ENCODE results near the gene UBE2S. TPM values are rescaled to one million over a fixed set of nuclear protein-coding genes. Genes with fewer than 3 reads are reported as not detected.
A peak's percentile ranks its signal among the peaks of the same experiment; 100 is the strongest.

The UBE2S gene
- total RNA-seq, 1 donor from 2014 or later = 210 TPM

GRCh38 chr19:55391191-55391670 is 16.4 kb downstream of the UBE2S start:
- Mint-ChIP-seq H3K4me1 (ENCODE audit: low read depth) (peaks cover 17% of the 10 kb centered on the region), H3K27ac (no peak overlapping the region), H3K9me3 (no peaks in the 10 kb centered on the region), H3K4me3 (ENCODE audit: low read depth) (no peak overlapping the region), H3K27me3 (ENCODE audit: low read depth) (no peaks in the 10 kb centered on the region), H3K36me3 (ENCODE audit: low read depth) (peaks cover 51% of the 10 kb centered on the region)
- DNase-seq (ENCODE audit: low spot score) = no peak
- intact Hi-C loops (cut with micrococcal nuclease) = no loop called here

DNA sequence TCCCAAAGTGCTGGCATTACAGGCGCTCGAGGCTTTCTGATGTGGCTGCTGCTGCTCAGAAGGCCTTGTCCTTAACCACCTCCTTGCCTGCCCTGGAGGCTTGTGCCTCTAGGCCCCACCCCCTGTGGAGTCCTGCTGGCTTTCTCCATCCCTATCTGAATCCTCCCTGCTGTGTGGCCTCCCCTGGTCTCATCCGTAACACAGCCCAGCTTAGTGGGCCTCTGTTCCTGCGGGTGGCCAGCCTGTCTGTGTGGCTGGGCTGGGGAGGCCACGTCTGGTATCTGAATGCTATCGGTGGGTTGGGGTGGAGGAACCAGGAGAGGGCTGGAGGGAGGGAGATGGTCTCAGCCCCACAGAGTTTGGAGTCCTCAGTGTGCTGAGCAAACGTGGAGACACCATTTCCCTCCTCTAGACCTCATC is 17.1 kb downstream of the UBE2S start:
- Mint-ChIP-seq H3K27me3 (ENCODE audit: low read depth) (no peaks in the 10 kb centered on the region), H3K4me1 (ENCODE audit: low read depth) (peaks cover 18% of the 10 kb centered on the region), H3K4me3 (ENCODE audit: low read depth) (no peak overlapping the region), H3K9me3 (no peaks in the 10 kb centered on the region), H3K27ac (peak overlapping the region; percentile 7), H3K36me3 (ENCODE audit: low read depth) (peaks cover 57% of the 10 kb centered on the region)
- DNase-seq (ENCODE audit: low spot score) = no peak
- intact Hi-C loops (cut with micrococcal nuclease) = no loop called here

DNA sequence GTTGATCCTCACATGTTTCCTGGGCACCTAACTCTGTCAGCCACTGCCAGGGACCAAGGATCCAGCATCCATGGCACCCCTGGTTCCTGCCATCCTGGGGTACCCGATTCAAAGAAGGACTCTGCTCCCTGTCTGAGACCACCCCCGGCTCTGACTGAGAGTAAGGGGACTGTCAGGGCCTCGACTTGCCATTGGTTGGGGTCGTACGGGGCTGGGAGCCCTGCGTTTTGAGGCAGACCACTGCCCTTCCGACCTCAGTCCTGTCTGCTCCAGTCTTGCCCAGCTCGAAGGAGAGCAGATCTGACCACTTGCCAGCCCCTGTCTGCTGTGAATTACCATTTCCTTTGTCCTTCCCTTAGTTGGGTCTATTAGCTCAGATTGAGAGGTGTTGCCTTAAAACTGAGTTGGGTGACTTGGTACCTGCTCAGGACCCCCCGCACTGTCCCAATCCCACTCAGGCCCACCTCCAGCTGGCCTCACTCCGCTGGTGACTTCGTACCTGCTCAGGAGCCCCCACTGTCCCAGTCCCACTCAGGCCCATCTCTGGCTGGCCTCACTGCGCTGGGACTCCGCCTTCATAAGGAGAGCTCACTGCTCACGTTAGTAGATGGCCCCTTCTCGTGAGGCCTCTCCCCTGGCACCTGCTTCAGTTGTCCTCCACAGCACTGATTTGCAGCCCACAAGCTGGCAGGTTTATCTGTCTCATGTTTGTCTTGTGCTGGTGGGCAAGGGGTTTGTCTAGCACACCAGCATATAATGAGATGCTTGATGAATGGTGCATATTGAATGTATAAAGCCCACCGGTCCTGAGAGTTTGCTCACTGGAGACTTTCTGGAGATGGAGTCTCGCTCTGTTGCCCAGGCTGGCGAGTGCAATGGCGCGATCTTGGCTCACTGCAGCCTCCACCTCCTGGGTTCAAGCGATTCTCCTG is 17.9 kb downstream of the UBE2S start:
- DNase-seq (ENCODE audit: low spot score) = no peak
- Mint-ChIP-seq H3K27ac (no peak overlapping the region), H3K9me3 (no peaks in the 10 kb centered on the region), H3K27me3 (ENCODE audit: low read depth) (no peaks in the 10 kb centered on the region), H3K36me3 (ENCODE audit: low read depth) (peaks cover 57% of the 10 kb centered on the region), H3K4me3 (ENCODE audit: low read depth) (peak overlapping the region; percentile 33), H3K4me1 (ENCODE audit: low read depth) (peaks cover 26% of the 10 kb centered on the region)
- intact Hi-C loops (cut with micrococcal nuclease) = loop anchor here (5.0 to 10.0 kb wide), 3 partner anchors 87 to 253 kb away; partner anchors contain the start of genes ZNF524, ZNF580, ZNF581 and ZNF865

DNA sequence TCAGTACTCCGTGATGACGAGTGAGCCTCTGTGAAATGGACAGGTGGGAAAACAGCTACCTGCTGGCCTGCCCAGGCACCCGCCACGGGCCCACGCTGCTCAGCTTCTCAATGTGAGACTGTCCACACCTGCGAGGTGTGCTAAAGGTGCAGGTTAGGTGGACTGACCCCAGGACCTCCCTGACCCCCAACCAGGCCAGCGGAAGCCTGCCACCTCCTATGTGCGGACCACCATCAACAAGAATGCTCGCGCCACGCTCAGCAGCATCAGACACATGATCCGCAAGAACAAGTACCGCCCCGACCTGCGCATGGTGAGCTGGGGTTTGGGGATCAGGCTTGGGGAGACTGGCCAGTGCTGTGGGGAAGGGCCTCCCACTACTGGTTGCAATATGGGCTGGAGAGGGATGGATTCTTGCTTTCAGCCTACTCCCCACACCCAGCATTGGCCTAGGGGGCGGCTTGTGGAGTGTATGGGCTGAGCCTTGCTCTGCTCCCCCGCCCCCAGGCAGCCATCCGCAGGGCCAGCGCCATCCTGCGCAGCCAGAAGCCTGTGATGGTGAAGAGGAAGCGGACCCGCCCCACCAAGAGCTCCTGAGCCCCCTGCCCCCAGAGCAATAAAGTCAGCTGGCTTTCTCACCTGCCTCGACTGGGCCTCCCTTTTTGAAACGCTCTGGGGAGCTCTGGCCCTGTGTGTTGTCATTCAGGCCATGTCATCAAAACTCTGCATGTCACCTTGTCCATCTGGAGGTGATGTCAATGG is 19.7 kb downstream of the UBE2S start:
- Mint-ChIP-seq H3K9me3 (no peaks in the 10 kb centered on the region), H3K4me3 (ENCODE audit: low read depth) (peak overlapping the region; percentile 100), H3K36me3 (ENCODE audit: low read depth) (peaks cover 62% of the 10 kb centered on the region), H3K27ac (no peak overlapping the region), H3K27me3 (ENCODE audit: low read depth) (no peaks in the 10 kb centered on the region), H3K4me1 (ENCODE audit: low read depth) (peaks cover 30% of the 10 kb centered on the region)
- DNase-seq (ENCODE audit: low spot score) = no peak
- intact Hi-C loops (cut with micrococcal nuclease) = loop anchor here (5.0 to 10.0 kb wide), 3 partner anchors 86 to 254 kb away; partner anchors contain the start of genes ZNF524, ZNF580, ZNF581 and ZNF865

DNA sequence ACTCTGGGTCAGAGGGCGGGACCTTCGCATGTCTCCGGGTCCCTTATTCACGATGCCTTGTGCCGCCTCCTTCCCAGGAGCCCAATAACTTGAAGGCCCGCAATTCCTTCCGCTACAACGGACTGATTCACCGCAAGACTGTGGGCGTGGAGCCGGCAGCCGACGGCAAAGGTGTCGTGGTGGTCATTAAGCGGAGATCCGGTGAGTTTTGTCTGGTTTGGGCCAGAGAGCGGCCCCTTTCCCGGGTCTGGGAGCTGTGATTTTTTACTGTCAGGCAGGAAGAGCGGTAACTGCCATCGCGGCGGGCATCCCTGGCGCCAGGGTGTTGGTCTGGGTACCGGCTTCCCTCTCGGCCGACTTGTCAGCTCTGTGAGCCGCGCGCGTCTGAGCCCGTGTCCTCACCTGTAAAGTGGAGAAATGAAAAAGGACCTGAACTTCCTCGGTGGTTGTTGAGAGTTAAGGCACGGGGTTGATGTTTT is 21.1 kb downstream of the UBE2S start:
- H3K4me3 Mint-ChIP-seq (ENCODE audit: low read depth) = peak overlapping the region; percentile 100
- peaks cover 42% of the 10 kb centered on the region for H3K4me1 Mint-ChIP-seq (ENCODE audit: low read depth)
- DNase-seq (ENCODE audit: low spot score) = no peak
- H3K36me3 Mint-ChIP-seq (ENCODE audit: low read depth) = peaks cover 71% of the 10 kb centered on the region
- H3K9me3 Mint-ChIP-seq = no peaks in the 10 kb centered on the region
- no peaks in the 10 kb centered on the region for H3K27me3 Mint-ChIP-seq (ENCODE audit: low read depth)
- intact Hi-C loops (cut with micrococcal nuclease) = loop anchor here (5.0 to 10.0 kb wide), 3 partner anchors 84 to 256 kb away; partner anchors contain the start of genes ZNF524, ZNF580, ZNF581 and ZNF865
- H3K27ac Mint-ChIP-seq = peak overlapping the region; percentile 94

DNA sequence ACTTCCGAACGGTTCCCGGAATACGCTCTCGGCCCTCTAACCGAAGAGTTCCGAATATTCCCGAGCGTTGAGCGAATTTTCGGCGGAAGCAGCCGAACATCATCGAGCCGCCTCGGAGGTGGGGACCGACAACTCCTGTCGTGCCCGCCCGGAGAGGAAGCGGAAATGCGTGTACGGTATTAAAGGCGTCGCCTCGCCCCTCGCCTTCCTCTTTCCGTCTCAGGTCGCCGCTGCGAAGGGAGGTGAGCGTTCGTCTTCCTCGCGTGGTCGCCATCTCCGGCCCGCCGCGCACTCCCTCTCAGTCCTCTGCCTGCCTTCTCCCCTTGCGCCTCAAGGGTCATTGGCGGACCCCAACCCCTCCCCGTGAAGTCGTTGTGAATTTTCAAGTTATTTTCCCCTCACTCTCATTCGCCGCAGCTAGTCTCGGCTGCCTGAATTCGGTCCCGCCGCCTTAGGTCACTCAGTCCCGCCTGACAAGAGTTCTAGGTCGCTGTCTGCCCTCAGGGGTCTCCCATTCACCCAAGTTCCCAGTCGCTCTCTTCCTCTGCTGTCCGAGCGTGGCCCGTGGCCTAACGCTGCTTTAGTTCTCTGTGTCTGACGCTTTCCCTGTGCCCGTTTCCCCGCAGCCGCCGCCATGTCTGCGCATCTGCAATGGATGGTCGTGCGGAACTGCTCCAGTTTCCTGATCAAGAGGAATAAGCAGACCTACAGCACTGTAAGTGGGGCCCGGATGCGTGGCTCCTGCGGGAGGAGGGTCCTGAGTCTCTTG is 21.7 kb downstream of the UBE2S start, which contains the start of gene RPL28:
TSS of gene RPL28 (plus strand) at position 209 of the 769 bp plus-strand sequence. CDS start at position 635, 426 bp downstream.
- Mint-ChIP-seq H3K4me3 (ENCODE audit: low read depth) (peak within 1 kb of the TSS; percentile 100), H3K4me1 (ENCODE audit: low read depth) (peaks cover 44% of the 10 kb centered on the region)

DNA sequence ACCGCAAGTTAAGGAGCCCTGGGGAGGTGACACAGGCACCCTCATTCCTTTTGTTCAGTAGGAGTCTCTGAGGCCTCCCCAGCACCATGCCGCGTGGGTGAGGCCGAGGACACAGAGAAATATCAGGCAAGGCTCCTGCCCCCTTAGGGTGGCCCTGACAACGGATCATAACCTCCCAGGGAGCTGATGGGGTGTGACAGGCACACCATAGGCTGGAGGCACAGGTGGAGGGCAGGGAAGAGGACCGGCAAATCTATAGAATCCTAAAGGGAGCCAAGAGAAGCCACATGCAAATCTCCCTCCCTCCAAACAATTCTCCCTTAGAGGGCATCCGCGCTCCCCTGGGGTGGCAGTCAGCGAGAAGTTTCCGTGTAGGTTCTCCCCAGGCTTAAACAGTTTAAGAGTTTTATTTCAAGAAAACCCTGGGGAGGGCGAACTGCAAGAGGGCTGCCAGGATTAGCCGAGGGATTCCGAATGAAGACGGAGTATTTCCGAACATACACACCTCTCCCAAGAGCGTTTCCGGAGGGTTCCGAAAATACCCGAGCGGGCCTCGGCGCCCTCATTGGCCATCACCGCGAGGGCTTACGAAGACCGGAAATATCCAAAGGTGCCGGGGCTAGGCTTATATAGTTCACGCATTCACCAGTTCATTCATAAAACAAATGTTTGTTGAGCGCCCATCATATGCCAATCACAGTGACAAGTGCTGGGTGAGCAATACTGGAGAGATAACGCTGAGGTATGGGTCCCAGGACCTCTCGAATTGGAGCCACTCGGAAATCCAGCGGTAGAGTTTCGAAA is 22.5 kb downstream of the UBE2S start:
- intact Hi-C loops (cut with micrococcal nuclease) = loop anchor here (1.0 to 10.0 kb wide), 6 partner anchors 22 to 257 kb away; partner anchors contain the start of genes KMT5C, PPP6R1, UBE2S and ZNF524
- peak; percentile 94 for DNase-seq (ENCODE audit: low spot score)
- H3K9me3 Mint-ChIP-seq = no peaks in the 10 kb centered on the region
- peak overlapping the region; percentile 100 for H3K4me3 Mint-ChIP-seq (ENCODE audit: low read depth)
- H3K36me3 Mint-ChIP-seq (ENCODE audit: low read depth) = peaks cover 69% of the 10 kb centered on the region
- H3K27me3 Mint-ChIP-seq (ENCODE audit: low read depth) = no peaks in the 10 kb centered on the region
- peaks cover 44% of the 10 kb centered on the region for H3K4me1 Mint-ChIP-seq (ENCODE audit: low read depth)
- peak overlapping the region; percentile 94 for H3K27ac Mint-ChIP-seq

More for the DNA sequence above, 21.7 kb downstream of the UBE2S start, which contains the start of gene RPL28:
- DNase-seq (ENCODE audit: low spot score) = peak; percentile 99
- Mint-ChIP-seq H3K27ac (peak within 1 kb of the TSS; percentile 94), H3K9me3 (no peaks in the 10 kb centered on the region), H3K36me3 (ENCODE audit: low read depth) (peaks cover 71% of the 10 kb centered on the region), H3K27me3 (ENCODE audit: low read depth) (no peaks in the 10 kb centered on the region)
- intact Hi-C loops (cut with micrococcal nuclease) = loop anchor here (1.0 to 10.0 kb wide), 6 partner anchors 21 to 256 kb away; partner anchors contain the start of genes KMT5C, PPP6R1, UBE2S and ZNF524

DNA sequence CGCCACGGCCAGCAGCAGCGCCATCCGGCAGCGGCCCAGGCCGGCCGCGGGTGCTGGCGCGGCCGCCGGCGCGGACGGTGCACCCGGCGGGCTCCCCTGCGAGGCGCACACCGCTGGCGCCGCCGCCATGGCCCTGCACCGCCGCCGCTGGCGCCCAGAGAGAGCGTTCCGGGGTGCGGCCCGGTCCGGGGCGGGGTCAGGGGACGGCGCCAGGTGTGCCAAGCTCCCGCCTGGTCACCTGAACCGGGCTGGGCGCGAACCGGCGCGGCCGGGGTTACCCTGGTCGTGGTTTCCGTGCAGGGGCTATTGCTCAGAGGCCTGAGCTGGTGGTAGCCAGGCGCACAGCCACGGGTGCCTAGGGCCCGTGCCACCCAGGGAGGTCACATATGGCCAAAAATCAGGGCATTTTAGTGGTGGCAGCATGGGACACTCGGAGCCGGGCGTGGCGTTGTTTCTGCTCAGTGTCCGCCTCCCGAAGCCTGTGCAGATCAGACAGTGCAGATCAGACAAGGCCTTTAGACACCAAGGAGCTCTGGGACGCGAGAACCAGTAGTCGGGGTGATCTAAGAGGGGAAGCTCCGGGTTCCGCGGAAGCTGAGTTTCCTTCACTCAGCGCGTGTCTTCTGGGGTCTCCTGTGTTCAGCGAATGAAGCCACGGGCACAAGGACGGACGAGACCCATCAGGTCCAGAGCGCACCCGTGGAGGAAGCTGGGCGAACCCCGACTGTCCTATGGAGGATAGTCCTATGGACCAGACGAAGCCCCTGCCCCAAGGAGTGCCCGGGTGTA is 23.3 kb downstream of the UBE2S start, which contains the start of gene TMEM238:
TSS of gene TMEM238 (minus strand) at position 162 of the 789 bp plus-strand sequence. CDS start at position 129, 33 bp downstream.
- Mint-ChIP-seq H3K36me3 (ENCODE audit: low read depth) (peaks cover 62% of the 10 kb centered on the region), H3K4me3 (ENCODE audit: low read depth) (peak within 1 kb of the TSS; percentile 100), H3K9me3 (no peaks in the 10 kb centered on the region), H3K4me1 (ENCODE audit: low read depth) (peaks cover 41% of the 10 kb centered on the region), H3K27ac (peak within 1 kb of the TSS; percentile 94), H3K27me3 (ENCODE audit: low read depth) (no peaks in the 10 kb centered on the region)
- peak; percentile 52 for DNase-seq (ENCODE audit: low spot score)
- intact Hi-C loops (cut with micrococcal nuclease) = loop anchor here (2.0 to 10.0 kb wide), 2 partner anchors 22 to 220 kb away; partner anchors contain the start of genes UBE2S, ZNF524 and ZNF865

GRCh38 chr19:55383279-55384130 is 24.1 kb downstream of the UBE2S start:
- H3K4me1 Mint-ChIP-seq (ENCODE audit: low read depth) = peaks cover 39% of the 10 kb centered on the region
- H3K9me3 Mint-ChIP-seq = no peaks in the 10 kb centered on the region
- peak overlapping the region; percentile 90 for H3K27ac Mint-ChIP-seq
- H3K4me3 Mint-ChIP-seq (ENCODE audit: low read depth) = peak overlapping the region; percentile 86
- DNase-seq (ENCODE audit: low spot score) = peak; percentile 51
- H3K27me3 Mint-ChIP-seq (ENCODE audit: low read depth) = no peaks in the 10 kb centered on the region
- intact Hi-C loops (cut with micrococcal nuclease) = loop anchor here (2.0 to 10.0 kb wide), 2 partner anchors 23 to 221 kb away; partner anchors contain the start of genes UBE2S, ZNF524 and ZNF865
- peaks cover 56% of the 10 kb centered on the region for H3K36me3 Mint-ChIP-seq (ENCODE audit: low read depth)
